Amygdala (tissue), 56 donors: ENCODE measurements around the gene WNT11.
A peak's percentile ranks its signal among the peaks of the same experiment; 100 is the strongest.

Experiments used
- DNase-seq, 56 donors: peaks; one replicate each; lab custom pipeline; 2025; lab: John Stamatoyannopoulos, UW

Gene WNT11

DNA sequence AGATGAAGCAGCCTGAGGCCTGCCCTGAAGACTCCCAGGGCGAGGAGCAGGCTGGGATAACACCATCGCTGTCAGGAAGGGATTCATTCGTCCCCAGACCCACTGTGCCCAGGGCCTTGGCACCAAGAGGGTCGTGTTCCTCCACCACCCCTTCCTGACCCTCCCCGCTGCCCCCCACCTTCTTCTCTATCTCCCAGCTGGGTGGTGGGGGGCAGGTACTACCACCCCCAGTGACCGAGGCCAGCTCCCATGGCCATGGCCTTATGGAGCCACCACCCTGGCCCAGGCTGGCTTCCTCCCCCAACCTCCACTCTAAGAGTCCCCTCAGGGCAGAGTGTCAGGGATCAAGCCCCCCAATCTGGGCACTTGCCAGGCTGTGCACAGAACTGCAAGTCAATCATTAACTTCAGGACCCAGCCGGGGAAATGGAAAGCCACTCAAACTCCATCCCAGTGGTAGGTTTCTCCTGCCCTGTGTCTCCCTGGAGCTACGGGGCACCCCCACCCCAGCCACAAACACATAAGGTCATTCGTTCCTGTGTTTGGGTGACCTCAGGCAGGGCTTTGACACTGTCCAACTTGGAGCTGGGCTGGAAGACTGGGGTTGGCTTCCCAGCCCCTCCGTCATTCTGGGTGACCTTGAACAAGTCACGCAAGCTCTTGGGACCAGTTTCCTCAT, 33.3 kb upstream of the WNT11 start:
- DNase-seq, result no peak

DNA sequence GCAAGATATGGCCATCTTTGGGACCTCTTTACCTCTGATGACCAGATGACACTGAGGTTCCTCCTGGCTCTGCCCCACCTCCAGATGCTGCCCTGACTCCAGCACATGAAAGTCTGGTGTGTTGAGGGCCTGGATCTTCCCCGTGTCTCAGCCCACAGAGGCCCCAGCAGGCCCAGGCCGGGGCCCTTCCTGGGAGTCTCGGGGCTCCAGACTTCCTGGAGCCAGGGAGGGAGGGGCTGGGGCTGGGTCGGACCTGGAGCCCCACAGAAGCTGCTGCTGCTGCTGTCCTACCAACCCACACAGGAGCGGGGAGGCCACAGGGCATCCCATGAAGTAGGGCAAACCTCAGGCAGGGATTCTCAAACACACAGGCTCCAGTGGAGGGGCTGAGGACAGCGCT, 32.2 kb upstream of the WNT11 start:
- no peak for DNase-seq

DNA sequence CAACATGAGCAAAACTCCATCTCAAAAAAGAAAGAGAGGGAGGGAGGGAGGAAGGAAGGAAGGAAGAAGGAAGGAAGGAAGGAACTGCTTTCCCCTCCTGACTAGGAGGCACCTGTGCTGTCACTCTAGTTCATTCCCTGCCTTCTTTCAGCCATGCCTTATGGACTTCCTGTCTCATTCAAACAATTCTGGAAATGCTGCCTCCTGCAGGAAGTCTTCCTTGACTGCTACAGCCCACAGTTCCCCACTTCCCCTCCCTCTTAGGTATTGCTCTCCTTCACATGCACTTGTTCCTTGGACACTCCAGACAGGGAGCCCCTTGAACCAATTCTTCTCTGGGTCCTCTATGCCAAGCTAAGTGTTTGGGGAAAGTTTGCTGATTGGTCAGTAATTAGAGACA, 31.6 kb upstream of the WNT11 start:
- no peak for DNase-seq

DNA sequence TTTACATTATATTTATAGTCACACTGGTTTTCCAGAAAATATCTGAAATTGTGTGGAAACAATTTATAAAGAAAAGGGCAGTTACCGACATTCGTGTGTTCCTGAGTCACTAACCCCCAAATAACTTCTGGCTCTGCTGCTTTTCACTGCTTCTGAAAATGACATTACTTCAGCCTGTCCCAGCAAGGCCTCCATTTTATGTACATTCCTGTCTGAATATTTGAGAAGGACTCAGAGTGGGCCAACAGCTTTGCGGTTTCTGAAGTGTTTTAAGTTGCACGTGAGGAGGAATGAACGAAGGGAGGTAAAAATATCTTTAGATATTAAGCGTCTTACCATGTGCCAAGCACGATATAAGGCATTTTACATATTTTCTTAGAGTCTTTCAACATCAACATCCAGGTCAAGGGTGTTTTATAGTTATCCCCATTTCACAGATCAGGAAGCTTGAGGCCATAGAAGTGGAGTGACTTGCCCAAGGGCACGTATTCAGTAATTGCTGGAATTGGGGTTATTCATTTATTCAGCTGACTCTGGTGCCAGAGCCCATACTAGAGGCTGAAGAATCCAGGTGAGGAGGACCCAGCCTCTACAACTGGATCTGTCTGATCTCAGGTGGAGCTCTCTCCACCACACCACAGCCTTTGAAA, 30.8 kb upstream of the WNT11 start:
- no peak for DNase-seq

DNA sequence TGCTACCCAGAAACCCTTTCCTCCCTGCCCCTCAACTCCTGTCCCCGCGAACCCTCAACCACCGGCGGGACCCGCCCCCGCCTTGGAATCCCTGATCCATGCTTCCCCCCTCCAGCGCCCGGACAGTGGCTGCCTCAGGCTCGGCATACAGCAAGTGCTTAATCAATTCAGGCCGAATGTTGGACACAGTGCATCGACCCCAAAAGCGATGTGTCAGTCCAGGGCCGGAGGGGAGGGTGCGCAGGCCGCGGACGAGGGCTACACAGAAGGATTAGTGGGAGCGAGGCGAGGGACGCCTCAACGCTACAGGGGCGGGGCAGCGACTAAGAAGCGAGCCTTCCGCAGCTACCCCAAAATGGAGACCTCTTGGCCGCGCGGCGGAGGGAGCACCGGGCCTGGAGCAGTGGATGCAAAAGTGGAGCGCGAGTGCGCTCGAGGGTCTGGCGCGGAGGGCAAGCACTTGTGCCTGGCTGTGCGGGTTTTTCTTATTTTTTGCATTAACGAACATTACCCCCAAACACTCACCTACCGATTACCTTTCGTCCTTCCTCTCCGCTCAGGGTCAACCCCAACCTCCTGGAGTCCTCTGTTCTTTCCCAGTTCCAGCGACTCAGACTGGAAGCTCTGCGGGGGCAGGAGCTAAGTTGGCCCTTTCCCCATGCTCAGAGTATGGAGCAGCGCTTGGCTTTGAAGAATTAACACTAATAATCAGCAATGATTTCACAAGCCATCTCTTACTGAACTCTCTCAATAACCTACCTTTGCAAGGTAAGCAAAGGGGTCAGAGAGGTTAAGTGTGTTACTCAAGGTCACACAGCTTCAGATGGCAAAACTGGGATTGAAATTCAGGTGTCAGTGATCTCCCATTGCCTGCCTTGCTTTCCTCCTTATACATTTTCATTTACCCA, 30.0 kb upstream of the WNT11 start:
- peak in 38 of 56 donors; percentile 42 to 91 (median 74) for DNase-seq

DNA sequence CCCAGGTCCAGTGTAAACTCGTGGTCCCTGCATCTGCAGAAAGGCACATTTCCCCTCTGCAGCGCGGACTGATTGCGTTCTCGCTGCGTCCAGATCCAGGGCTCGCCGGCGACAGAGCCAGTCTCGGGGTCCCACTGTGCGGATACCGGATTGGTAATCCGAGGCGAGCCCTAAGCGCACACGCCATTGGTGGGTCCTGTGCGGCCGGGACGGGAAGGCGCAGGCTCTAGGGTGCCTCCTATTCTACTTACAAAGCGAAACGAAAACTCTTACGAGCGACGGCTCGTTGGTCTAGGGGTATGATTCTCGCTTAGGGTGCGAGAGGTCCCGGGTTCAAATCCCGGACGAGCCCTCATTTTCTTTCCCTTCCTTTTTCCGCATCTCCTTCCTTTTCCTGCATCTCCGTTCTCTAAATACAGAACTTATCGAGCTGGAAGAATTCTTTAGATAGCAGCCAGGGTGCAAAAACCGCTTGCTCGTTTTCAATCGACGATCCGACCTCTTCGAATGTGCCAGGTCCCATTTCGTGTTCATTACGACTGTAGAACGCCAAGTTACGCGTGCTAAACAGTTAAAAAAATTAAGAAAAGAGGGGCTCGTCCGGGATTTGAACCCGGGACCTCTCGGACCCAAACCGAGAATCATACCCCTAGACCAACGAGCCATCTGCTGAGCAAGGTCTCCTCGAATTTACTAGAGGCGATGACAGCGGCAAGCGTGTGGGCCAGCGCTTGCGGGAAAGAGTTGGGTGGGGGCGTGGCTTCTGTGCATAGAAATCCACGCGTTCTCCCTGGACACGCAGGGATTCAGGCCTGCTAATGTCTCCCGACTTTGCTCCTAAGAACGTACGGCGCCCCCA, 29.2 kb upstream of the WNT11 start:
- DNase-seq, result peak; percentile 67 to 97 (median 86)

DNA sequence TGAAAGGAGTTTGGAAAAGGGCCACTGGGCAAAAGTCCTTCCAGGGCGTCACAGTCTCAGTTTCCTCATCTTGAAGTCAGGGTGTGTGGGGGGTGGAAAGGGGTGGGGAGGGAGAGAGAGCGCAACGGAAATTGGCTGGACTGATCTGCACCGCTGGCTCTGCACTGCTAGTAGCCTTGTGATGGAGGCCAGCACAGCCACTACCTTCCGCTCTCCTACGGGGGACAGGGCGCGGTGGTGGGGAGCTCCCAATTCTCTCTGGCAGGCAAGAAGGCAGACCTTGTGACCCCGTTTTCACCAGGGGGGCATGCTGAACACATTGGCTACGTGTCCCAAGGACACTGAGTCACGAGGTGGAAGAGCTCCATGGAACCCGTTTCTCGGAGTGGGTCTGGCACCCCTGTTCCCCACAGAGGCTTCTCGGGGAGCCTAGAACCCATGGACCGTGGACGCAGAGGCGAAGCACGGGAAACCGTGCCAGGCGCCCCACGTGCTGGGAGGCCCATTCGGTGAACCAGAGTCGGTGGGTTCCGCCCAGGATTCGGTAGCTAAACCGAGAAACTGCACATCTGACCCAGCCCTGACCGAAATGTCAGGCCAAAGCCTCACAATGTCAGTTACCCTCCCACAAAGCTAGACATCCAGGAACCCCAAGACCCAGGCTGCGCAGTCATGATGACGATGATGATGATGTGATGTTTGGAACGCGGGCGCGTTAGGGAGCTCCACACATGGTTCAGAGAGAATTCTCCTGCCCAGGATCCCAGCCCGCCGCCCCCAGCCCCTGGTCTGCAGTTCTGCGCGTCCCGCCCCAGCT, 28.3 kb upstream of the WNT11 start:
- peak in 34 of 56 donors; percentile 6 to 87 (median 55) for DNase-seq

DNA sequence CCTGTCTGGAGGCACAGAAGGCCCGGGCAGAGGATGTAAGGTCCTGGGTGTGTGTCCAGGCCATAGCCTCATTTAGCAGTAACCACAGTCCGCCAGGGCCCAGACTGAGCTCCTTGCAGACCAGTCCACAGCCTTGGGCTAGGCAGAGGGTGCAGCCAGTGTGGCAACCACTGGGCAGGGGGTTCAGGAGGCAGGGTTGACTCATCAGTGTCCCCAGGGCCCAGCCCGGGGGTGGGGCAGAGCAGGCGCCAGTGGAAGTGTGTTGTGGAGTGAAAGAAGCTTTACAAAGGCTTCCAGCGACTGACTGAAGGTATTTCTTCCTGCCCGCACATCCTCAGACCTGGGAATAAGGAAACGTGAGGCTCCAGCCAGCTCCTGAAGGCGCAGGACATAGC, 27.7 kb upstream of the WNT11 start:
- DNase-seq, result no peak

DNA sequence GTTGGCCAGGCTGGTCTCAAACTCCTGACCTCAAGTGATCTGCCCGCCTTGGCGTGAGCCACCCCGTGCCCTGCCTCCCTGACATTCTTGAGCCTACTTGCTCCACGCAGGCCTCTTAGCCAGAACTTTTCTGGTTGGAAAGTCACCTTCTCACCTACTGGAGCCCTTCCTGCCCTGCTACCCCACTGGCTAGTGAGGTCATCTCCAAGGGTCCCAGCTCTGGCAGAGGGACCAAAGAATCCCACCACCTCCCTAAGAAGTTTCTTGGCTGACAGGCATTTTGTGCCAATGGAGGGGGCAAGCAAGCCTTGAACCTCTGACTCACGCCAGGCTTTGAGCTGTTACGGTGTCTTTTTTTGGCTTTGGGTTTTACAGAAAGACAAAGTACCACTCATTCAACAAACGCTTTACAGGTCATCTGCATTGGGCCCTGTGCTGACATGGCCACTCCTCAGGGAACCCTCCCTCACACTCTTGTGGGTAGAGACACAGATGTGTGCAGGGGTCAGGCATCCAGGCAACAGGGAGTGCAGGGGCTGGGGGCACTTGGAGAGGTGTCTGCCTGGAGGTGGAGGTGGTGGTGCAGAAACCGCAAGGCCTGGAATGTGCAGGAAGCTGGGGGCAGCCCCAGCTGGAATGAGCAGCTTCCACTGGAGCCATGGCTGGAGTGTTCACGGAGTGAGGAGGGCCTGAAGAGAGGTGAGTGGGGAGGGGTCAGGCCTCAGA, 27.1 kb upstream of the WNT11 start:
- no peak for DNase-seq

DNA sequence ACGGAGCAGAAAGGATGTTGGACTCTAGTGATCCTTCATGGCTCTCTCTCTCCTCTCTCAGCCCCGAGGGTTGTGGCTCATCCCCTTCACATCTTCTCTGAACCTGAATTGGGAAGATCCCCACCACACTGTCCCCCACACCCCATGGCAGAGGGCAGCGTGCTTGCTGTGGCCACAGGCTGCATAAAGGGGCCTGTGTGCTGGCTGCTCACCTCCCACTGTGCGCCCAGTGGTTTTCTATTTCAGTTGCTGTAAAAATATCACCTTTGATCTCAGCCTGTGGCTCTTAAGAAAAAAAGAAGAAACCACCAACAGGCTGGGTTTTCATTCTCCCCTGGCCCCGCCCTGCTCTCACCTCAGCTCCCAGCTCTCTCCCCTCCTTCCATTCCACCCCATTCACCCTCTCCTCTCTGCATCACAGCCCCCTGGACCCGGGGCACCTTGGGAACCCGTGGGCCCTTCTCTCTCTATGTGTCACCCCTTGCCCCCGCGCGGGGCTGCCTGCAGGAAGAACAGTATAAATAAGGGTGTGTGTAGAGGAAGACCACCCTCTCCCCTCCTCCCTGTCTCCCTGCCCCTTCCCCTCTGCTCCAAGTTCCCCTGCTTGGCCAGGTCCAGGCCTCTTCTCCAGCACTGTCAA, 25.8 kb upstream of the WNT11 start:
- DNase-seq, result no peak

DNA sequence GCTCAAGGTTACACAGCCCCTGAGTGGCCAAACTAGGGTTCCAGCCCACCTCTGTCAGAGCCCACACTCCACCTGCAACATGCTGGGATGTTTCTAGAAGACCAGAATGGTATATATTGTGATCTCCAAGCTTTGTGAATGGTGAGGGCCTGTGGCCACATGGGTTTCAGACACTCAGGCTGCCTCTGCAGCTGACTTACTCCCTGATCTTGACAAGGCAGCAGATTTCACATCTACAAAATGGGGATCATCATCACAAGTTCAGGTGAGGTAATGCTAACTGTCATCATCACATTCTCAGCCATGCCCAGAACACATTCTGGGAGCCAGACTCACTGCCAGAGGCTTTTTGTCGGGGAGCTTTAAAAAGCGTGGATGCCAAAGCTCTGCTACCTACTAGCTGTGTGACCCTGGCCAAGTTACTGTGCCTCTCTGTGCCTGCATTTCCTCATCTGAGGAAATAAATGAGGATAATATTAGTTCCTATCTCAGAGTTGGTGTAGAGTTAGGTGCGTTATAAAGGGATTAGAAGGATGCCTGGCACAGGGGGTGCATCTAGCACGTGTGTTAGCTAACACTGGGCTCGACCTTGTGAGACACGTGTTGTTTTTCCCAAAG, 24.9 kb upstream of the WNT11 start:
- DNase-seq, result no peak

DNA sequence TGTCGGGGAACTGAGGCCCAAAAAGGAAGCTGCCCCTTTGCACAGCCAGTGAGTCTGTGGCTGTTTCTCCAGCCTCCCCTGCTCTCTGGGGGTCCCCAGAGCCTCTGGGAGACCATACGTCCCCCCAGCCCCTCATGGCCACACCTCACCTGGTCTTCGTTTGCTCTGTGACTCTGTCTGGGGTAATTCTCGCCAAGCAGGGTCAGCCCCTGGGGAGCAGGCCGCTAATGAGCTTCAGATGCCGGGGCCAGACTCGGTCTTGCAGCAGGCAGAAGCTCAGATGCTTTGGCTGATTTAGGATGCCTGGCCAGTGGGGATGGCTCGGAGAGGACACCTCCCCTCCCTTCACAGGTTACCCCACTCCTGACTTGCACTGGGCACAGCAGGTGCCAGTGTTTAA, 24.1 kb upstream of the WNT11 start:
- no peak for DNase-seq

DNA sequence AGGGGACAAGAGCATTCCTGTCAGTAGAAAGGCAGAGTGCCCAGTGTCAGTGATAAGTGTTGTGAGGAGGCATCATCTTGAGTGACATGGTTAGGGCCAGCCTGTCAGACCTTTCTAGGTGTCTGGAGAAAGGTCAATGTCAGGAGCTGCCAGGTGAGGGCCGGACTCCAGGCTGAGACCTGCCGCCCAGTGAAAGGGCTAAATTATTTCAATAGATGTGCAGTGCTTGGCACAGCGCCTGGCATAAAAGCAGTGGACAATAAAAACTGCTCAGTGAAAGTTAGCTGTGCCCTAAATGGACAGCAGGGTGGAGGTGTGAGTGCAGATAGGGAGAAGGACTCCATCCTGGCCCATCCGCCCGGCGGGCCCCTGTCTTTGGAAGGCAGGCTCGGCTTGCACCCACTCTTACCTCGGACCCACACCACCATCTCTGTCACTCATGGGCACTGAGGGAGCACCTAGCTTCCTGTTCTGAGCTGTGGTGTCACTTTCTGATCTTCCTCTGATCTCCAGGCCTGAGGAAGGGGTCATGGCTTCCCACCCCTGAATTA, 23.5 kb upstream of the WNT11 start:
- no peak for DNase-seq

DNA sequence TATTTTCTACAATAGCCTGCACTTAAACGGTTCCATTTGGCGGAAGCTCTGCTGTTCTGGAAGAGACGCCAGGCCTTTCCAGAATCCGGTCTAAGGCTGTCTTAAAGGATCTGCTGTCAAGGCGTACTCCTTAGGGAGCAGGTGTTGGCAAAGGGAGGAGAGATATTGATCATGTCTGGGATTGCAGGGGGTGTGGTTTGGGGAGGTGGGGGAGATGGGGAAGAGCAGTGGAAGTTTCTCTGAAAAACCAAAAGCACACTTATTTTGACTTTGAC, 22.5 kb upstream of the WNT11 start:
- DNase-seq, result no peak

DNA sequence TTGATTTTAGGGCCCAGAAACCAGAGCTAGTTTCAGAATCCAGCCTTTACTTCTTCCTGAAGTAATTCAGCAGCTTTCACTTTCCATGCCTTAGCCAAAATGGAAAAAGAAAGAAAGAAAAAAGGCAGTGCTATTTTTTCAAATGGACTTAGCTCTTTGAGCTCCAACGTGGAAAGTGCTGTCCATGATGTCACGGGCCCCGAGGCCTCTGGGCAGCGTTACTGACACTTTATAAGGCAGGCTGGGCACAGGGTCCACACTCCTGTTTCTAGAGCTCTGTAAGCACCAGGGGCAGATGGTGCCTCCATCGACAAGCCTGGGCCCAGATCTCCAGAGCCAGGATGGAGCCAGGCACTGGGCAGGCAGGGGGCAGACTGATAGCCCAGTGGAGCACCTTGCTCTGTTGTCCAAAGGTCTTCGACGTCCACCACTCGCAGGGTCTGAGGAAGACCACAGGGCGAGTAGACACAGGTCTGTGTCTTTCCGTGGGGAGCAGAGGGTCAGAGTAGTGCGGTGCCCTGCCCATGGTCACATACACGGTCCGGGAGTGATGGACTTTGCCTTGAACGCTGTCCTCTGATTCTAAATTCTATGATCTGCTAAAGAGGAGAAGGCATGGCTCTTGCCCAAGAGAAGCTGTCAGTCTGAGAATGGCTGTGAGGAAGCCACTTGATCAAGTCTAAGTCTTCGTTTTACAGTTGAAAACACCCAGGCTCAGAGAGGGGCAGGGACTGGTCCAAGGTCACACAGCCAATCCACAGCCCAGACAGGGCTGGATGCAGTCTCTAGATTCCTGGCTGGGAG, 22.0 kb upstream of the WNT11 start:
- no peak for DNase-seq

DNA sequence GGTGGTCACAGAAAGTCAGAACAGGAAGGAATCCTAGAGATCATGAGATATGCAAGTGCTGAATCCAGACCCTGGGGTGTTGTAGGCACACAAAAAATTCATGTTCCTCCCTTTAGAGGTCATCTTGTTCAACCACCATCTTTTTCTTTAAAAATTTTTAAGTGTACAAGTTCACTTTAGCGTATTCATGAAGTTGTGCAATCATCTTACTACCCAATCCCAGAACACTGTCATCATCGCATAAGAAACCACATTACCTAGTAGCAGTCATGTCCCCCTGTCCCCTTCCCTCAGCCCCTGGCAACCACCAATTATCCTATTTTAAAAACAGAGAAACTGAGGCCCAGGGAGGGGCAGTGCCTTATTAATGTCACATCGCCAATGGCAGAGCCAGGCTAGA, 20.3 kb upstream of the WNT11 start:
- DNase-seq, result no peak

DNA sequence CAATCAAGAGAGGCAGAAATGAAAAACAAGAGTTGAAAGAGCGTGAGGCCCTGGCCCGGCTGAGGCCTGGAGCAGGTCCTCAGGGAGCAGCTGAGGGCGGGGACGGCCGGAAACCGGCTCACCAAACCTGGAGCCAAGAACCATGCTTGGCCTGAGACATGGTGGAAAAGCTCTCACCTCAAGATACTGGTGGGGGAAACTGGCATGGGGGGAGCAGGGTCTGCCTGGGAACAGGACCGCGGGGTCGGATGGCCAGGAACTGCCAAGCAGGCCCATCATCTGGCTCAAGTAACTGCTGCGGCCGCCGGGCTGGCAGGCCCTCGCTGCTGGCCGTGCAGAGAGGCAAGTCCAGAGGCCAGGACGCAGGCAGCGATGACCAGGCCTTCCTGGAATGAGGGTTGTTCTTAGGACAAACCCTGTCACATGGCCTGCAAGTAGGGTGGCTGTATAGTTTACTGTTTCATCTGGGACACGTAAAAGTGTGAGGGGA, 18.9 kb upstream of the WNT11 start:
- no peak for DNase-seq
